ENCODE results near the gene TMEM198.

- no peak for TF ChIP-seq CTCF (IDR thresholded peaks at IDR 0.05; ENCODE audit: low read depth, low read length, missing input control)
- no peak for TF ChIP-seq HNF4G (IDR thresholded peaks at IDR 0.05)
- TF ChIP-seq JUND (IDR thresholded peaks at IDR 0.05) = no peak
- TF ChIP-seq ZBTB33 (IDR thresholded peaks at IDR 0.05) = no peak
- TF ChIP-seq MAX (IDR thresholded peaks at IDR 0.05) = no peak
These were observed 3.7 kb upstream of the TMEM198 start for GRCh38 chr2:219539926-219540678.
